HG03159 (cell line): Measurements from ENCODE around the gene ZNF212.

ENCODE experiments used
- ATAC-seq: cut with Tn5 transposase; IDR thresholded peaks from one replicate; pipeline ENCODE4 v1.9.1; 2021; ENCODE audit warnings: mild to moderate bottlenecking, moderate library complexity; ENCODE audit not compliant: unreplicated experiment

The ZNF212 gene

DNA sequence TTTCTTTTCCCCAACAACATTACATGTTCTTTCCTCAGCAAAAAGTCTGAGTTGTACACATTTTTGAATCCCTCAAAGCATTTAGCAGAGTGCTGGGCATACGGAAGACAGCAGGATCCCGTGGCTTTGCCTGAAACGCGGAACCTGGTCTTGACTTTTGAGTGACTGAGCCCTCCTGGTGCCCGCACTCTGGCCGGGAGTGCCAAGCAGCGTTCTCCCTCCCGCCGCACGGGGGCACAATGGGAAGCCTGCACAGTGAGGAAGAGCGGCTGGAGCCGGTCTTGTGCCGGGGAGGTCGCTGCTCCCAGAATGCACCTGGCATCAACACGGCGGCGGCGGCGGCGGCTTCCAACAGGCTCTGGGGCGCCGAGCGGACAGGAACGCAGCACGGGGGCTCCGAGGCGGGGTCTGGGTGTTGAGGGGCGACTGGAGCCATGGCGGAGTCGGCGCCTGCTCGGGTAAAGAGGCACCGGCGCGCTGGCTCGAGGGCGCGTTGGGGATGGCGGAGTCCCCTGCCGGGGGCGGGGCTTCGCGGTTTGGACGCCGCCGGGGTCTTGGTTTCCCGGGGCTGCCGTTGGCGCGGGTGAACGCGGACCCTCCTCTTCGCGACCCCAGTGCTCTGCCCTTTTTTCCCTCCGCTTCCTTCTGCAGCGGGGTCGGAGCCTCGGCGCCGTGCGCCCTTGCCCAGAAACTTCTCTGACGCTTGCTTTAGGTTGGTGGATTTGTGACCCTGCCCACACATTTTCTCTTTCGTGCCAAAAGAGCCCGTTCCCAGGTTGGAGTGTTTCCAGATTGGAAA is at the start of gene ZNF212:
TSS of gene ZNF212 (plus strand) at position 307 of the 799 bp plus-strand sequence. CDS start at position 435, 128 bp downstream.
- ATAC-seq = peak; percentile 99

DNA sequence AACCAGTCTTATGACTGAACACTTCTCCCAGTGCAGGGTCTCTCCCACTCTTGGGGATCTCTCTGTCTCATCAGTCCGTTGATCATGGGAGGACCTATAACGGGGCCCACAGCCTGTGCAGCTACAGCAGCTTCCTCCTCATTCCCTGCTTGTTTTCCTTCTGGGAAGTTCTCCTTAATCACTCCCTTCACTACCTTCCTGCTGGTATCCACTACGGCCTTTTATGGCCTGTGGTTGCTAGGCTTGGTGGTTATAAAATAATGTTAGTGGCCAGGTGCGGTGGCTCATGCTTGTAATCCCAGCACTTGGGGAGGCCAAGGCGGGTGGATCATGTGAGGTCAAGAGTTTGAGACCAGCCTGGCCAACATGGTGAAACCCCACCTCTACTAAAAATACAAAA is 47.6 kb upstream of the ZNF212 start:
- ATAC-seq = no peak

DNA sequence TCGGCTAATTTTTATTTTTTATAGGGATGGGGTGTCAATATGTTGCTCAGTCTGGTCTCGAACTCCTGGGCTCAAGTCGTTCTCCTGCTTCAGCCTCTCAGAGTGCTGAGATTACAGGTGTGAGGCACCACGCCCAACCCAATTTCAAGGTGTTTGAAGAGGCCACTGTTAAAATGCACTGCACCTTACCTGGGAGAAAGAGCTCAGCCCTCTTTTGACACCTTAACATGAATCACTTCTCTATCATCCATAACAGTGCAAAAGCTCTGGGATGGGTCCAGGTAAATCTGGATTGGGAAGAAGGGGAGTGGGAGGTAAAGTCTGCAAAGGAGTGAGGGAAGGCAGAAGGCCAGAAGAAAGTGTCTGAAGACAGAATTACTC is 44.7 kb upstream of the ZNF212 start:
- no peak for ATAC-seq

DNA sequence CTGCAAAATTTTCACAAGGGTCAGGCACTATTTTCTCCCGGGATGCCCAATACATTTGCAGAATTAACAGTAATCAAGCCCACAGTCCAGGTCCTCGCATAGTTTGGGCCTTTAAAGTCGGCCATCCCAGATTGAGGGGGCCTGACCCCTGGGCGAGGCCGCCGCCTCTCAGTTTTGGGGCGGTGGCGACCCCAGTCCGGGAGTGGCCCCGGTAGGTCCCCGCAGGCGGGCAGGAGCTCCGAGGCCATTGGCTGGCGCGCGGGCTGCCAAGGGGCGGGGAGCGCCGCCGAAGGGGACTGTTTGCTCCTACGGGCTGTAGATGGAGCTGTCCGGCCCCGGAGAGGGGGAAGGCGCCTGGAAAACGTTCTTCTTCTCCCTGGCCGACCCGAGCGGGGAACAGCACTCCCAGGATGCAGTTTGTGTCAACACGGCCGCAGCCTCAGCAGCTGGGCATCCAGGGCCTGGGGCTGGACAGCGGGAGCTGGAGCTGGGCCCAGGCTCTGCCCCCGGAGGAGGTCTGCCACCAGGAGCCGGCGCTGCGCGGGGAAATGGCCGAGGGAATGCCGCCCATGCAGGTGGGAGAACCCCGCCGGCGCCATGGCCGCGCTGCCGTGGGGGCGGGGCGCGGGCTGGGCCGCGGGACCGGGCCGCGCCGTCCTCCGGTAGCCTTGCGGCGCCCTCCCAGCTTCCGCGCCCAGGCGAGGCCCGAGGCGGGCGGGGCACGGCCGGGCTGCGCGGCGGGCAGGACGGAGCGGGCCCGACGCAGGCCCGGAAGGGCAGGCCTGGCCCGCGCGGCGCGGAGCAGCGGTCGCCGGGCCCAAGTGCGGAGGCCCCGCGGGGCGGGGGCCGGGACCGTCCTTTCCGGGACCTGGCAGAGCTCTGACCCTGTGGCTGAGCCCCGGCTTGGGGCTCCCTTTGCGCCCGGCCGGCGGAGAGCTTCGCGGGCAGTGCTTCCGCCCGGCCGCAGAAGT is 44.0 kb upstream of the ZNF212 start, which contains the start of gene ZNF282:
TSS of gene ZNF282 (plus strand) at position 367 of the 971 bp plus-strand sequence. CDS start at position 411, 44 bp downstream.
- ATAC-seq = peak; percentile 92

DNA sequence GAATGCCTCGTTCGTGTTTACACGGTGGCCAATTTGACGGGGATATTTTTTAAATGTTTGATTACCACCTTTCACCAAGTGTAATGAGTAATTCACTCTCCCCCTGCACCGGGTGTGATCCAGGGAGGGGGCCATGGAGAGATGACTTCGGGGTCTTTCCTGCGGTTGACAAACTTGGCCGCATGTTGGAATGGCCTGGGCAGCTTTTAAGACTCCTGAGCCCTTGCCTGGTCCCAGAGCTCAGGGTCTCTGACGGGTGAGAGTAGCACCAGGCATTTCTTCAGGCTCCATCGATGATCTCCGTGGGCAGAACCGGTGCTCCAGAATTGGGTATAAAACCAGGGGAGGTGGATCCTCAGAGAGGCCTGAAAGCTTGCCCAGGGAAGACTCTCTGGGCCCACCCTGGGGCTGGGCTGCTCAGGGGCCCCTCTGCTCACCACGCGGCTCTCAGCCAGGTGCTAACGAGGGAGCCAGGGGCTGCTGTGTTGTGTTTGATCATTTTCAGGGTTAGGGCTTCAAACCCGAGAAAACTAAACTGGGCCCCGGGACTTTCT is 43.2 kb upstream of the ZNF212 start:
- ATAC-seq = peak; percentile 13

DNA sequence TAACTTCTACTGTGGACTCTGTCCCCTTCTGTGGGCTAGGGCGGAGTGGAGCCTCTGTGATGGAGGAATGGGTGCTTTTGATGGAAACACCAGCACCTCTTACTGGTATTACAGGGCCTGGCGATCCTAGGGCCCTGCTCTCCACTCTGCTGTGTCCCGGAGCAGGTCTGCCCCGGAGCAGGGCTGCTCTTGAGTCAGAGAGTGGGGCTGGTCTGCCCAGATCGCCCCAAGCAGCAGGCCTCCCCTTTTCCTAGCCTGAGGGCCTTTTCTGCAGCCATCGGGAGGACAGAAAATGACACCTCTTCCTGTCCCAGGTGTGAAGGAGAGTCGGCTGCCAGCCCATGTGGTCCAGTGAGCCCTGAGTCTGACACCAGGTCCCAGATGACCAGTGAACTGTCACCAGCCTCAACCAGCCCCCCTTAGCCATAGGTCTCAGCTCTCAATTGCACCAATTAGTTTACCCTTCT is 42.7 kb upstream of the ZNF212 start:
- ATAC-seq = peak; percentile 13

DNA sequence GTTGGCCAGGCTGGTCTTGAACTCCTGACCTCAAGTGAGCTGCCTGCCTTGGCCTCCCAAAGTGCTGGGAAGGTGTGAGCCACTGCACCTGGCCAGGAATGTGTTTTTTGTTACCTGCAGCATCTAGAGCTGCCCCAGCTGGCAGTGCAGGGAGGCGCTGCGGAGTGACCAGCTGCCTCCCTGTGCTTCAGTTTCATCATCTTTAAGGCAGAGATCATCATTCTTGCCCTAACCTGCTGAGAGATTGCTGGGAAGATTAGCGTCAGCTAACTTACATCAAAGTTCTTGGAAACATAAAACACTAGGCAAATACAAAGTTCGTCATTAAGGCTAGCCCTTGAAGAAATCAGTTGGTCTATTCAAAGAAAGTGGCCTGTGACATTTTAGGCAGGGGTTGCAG is 41.8 kb upstream of the ZNF212 start:
- no peak for ATAC-seq

DNA sequence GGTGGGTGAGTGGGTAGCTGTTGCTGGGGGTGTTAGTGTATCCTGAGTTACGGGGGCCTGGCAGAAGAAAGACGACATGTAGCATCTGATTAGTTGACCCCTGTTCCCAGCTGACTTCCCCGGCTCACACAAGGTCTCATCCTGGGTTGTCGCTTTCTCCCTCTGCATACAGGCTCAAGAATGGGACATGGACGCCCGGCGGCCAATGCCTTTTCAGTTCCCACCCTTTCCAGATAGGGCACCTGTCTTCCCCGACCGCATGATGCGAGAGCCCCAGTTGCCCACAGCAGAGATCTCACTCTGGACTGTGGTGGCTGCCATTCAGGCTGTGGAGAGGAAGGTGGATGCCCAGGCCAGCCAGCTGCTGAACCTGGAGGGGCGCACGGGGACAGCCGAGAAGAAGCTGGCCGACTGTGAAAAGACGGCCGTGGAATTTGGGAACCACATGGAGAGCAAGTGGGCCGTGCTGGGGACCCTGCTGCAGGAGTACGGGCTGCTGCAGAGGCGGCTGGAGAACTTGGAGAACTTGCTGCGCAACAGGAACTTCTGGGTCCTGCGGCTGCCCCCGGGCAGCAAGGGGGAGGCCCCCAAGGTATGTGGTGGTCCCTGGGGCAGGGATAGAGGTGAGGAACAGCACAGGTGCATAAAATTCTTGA is 41.2 kb upstream of the ZNF212 start:
- ATAC-seq = no peak

DNA sequence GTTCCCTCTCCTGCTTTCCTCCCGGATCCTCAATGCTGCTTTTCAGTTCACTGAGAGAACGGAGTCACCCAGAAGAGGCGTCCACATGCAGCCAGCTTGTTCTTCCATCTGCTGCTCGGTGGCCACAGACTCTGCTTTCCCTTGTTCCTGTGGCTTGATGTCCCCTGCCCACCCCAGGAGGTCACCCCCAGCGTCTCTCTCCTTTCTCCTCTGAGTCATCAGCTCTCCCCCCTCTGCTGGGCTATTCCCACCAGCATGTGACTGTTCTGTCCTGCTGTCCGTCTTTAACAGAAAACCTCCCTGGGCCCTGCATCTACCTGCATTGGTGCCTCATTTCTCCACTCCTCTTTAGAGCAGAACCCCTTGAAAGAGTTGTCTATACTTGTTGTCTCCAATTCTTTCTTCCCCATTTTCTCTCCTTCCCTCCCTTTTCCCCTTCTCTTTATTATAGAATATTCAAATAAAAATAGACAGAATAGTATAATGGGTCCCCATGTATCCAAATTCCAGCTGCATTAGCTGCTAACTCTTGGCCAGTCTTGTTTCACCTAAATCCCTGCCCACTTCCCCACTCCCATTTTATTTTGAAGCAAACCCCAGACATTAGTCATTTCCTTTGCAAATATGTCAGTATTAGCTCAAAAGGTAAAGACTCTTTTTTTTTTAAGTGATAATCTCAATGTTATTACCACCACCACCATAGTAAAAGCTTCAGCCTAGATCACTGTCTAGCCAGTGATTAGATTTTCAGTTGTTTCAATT is 40.0 kb upstream of the ZNF212 start:
- ATAC-seq = no peak

DNA sequence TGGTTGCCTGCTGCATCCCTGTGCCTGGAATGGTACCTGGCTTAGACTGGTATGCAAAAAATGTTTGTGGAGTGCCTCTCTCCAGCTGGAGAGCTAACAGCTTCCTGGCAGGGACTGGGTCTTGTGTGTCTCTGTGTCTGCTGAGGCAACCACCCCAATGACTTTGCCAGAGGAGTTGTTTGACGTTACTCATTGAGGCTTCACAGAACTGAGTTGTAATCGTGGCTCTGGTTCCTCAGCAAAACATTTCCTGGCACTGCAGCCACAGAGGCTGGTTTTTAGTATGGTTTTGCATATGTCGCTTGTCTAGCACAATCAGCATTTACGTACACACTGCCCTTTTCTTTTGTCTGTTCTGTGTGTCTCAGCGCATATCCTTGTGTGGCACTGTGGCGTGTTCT is 36.6 kb upstream of the ZNF212 start:
- no peak for ATAC-seq

DNA sequence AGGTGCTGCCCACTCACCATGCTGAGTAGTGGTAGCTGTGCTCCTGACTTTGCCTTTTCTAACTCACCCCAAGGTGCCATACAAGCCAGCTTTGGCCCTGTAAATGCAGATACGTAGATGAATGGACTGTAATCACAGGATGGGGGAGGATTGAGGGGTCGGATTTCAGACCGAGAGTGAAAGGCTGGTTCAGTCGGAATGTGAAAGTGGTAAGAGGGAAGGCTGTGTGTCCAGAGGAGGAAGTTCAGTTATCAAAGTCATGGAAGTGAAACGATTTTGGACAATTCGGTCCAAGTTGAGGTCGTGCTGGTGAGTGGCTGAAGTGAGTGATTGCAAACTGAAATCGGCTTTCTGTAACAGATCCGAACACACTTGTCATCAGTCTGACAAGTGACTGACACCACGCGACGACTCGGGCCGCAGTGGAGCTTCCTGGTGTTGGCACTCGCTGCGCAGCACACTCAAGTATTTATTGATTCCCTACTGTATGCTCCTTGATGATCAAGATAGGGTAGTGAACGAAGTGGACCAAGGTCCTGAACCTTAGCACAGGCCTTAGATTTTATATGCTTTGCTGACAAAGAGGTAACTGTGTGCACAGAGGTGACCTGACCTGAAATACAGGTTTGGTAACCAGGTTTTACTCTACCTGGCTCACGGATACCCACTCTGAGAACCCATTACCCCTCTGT is 33.6 kb upstream of the ZNF212 start:
- ATAC-seq = no peak

DNA sequence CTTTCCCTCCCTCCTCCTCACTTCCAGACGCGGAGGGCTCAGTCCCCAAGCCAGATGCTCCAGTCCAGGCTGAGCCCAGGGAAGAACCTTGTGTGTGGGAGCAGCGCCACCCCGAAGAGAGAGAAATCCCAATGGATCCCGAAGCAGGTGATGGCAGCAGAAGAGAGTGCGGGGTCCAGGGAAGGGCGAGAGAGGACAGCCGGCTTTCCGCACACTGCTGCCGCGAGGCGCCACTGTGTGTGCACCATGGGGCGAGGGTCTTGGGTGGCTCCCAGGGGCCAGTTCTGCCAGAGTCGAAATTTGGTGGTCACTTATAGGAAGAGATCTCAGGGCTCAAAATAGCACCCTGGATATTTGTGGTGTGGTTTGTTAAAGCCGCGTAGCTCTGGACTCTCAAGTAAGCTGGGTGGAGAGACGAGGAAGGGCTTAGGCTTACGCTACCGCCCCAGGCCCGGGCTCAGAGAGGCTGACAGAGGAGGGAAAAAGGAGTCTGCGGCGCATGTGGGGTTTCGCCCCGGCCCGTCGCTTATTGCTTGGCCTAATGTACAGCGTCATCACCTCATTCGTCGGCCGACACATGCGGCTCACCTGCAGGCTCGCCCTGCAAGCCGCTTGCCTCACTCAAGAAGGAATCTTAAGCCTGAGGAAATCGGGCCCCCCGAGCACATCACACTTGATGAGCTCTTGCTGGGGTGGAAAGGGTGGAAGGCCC is 32.0 kb upstream of the ZNF212 start:
- no peak for ATAC-seq

DNA sequence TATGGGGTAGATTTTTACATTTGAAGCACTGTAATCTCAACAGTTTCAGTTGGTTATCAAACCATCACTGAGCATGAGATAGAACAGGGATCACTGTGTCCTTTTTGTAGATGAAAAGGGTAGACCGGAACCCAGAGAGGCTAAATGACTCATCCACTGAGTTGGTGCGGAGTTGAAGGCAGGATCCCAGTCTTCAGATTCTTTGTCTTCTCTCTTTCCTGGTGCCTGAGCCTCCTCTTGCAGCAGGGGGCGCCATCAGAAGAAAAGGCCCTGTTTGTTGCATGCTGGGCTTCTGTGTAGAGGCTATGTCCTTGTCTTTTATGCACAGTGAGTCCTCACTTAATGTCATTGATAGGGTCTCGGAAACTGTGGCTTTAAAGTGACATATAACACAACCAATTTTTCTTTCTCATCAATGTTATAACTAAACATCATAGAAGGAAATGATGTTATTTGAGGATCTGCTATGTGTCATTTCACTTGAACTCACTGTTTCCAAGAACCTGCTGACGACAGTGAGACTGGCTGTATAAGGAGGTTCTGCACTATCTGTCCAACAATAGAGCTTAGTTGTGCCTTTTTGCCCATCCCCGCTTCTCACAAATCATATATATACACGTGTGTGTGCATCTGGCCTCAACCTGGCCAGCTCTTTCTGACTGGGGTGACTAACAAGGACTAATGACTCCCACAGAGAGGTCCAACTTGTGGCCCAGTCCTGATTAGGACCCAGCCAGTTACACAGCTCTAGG is 29.8 kb upstream of the ZNF212 start:
- no peak for ATAC-seq

DNA sequence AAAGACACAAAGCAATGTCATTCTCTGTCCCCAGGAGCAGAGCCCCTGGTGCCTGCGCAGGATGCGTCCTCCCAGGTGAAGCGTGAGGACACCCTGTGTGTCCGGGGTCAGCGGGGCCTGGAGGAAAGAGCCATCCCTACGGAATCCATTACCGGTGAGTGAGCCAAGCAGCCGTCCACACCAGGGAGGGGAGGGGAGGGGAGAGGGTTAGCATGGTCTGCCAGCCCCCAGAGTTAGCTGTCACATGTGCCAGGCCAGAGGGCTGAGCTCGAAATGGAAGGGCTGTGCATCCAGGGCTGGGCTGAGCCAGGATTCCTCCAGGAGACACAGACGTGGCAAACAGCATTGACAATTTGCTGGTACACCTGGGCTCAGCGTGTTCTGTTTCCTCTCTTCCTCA is 28.9 kb upstream of the ZNF212 start:
- no peak for ATAC-seq

DNA sequence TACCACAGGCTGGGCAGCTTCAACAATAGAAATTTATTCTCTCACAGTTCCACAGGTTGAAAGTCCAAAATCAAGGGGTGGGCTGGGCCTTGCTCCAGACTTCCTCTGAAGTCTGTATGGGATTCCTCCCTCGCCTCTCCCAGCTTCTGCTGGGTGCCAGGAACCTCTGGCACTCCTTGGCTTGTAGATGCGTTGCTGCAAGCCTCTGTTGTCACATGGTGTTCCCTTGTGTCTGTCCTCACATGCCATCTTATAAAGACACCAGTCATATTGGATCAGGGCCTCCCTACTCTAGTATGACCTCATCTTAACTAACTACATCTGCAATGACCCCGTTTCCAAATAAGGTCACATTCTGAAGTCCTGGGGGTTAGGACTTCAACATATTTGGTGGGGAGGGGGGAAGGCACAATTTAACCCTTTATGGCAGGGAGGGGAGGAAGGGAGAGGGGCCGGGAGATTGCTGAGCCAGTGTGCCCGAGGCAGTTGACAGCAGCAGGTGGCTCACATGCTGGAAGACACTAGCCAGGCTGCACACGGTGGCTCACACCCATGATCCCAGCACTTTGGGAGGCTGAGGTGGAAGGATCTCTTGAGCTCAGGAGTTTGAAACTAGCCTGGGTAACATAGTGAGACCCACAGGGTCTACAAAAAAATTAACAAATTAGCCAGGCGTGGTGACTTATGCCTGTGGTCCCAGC is 25.3 kb upstream of the ZNF212 start:
- ATAC-seq = no peak

DNA sequence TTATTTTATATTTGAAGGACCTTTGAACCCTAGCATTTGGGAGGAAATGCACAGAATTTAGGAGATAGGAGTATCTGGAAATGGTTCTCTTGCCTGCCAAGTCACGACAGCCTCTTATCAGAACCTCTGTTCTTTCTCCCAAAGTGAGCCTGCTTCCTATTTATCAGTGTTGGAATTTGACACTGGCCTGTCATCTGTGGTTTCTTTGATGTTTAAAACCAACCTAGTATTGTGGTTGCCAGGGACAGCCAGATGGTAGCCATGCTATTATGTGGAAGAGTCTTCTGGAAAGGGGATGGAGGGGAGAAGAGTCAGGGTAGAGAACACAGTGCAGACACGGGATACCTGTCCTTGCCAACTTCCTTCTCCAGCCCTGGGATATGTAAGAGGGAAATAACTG is 23.0 kb upstream of the ZNF212 start:
- ATAC-seq = no peak

DNA sequence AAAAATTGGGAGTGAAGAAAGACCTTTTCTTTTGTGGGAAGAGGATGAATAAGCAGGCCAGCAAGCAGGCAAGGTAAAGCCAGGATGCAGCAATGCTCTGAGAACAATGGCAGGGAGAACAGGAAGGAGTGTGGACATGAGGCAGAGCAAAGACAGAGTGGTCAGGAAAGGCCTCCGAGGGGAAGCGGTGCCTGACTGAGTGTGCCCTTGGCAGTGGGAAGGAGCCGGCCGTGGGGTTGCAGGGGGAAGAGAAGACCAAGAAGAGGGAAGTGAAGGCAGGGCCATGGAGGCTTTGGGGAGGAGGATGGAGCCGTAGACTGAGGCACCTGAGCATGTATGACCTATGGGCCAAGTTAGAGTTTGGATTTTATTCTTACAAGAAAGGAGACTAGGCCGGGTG is 21.9 kb upstream of the ZNF212 start:
- no peak for ATAC-seq
